ENCODE results near the gene ITSN1. TPM values are rescaled to one million over a fixed set of nuclear protein-coding genes. Genes with fewer than 3 reads are reported as not detected.

Gene ITSN1
- total and polyA plus RNA-seq, 2 of the 13 experiments (the other 11 are each of a cell fraction or from before 2014, with no cell fraction given) = 26.1 to 33.8 TPM

- TF ChIP-seq HNF1A (IDR thresholded peaks at IDR 0.05; ENCODE audit: low read depth) = no peak
- TF ChIP-seq HNF1A (CRISPR knock-in tag; IDR thresholded peaks at IDR 0.05; ENCODE audit: borderline replicate concordance) = no peak
- TF ChIP-seq MXD1 (CRISPR knock-in tag; IDR thresholded peaks at IDR 0.05) = no peak
- peak; percentile 93 for TF ChIP-seq TAF1 (CRISPR knock-in tag; IDR thresholded peaks at IDR 0.05)
- no peak for TF ChIP-seq ZSCAN12 (CRISPR knock-in tag; IDR thresholded peaks at IDR 0.05)
- peak; percentile 55; the same call in 1 of the 2 replicates for TF ChIP-seq ZNF430 (CRISPR knock-in tag; IDR thresholded peaks at IDR 0.05)
- TF ChIP-seq KDM4B (CRISPR knock-in tag; IDR thresholded peaks at IDR 0.05) = no peak
- no peak for TF ChIP-seq NFIC (IDR thresholded peaks at IDR 0.05; ENCODE audit: low read length)
- TF ChIP-seq ATRX (CRISPR knock-in tag; IDR thresholded peaks at IDR 0.05; ENCODE audit: borderline replicate concordance) = no peak
- no peak for TF ChIP-seq HOXD1 (CRISPR knock-in tag; IDR thresholded peaks at IDR 0.05)
- TF ChIP-seq KMT2B (CRISPR knock-in tag; IDR thresholded peaks at IDR 0.05) = peak; percentile 77
- TF ChIP-seq NFAT5 (CRISPR knock-in tag; IDR thresholded peaks at IDR 0.05) = no peak
- TF ChIP-seq ZMYM2 (CRISPR knock-in tag; IDR thresholded peaks at IDR 0.05) = no peak
- no peak for TF ChIP-seq ZNF44 (CRISPR knock-in tag; IDR thresholded peaks at IDR 0.05)
- TF ChIP-seq NFYC (CRISPR knock-in tag; IDR thresholded peaks at IDR 0.05) = no peak
- TF ChIP-seq ZNF317 (CRISPR knock-in tag; IDR thresholded peaks at IDR 0.05) = no peak
- TF ChIP-seq SETDB1 (CRISPR knock-in tag; IDR thresholded peaks at IDR 0.05; ENCODE audit: borderline replicate concordance) = no peak
- no peak for TF ChIP-seq SIX1 (CRISPR knock-in tag; IDR thresholded peaks at IDR 0.05; ENCODE audit: borderline replicate concordance)
Observed at GRCh38 chr21:33915368-33916199, 273.3 kb downstream of the ITSN1 start, which contains the start of gene ATP5PO (continued).
